Epithelial cell of esophagus (primary cell): ENCODE data around the gene PPFIA3.
A peak's percentile ranks its signal among the peaks of the same experiment; 100 is the strongest.
"Not testable (repeated sequence)": the region's sequence is repeated elsewhere in the genome, so short reads cannot be mapped to it uniquely, and the experiment has no call there.

Source experiments
- DNase-seq: peaks from one replicate; pipeline ENCODE4 v3.0.0; 2010; ENCODE audit warnings: low read depth
- H3K4me3 ChIP-seq: 2 replicates; pipeline ENCODE4 v1.5.1; 2011; ENCODE audit warnings: mild to moderate bottlenecking, low read length, control low read depth
- CTCF ChIP-seq: IDR thresholded peaks from 2 replicates; pipeline ENCODE4 v1.5.1; 2011; ENCODE audit warnings: low read depth, mild to moderate bottlenecking, low read length, control low read depth, inconsistent platforms; ENCODE audit not compliant: insufficient read depth; ENCODE audit errors: missing control alignments

Gene PPFIA3

DNA sequence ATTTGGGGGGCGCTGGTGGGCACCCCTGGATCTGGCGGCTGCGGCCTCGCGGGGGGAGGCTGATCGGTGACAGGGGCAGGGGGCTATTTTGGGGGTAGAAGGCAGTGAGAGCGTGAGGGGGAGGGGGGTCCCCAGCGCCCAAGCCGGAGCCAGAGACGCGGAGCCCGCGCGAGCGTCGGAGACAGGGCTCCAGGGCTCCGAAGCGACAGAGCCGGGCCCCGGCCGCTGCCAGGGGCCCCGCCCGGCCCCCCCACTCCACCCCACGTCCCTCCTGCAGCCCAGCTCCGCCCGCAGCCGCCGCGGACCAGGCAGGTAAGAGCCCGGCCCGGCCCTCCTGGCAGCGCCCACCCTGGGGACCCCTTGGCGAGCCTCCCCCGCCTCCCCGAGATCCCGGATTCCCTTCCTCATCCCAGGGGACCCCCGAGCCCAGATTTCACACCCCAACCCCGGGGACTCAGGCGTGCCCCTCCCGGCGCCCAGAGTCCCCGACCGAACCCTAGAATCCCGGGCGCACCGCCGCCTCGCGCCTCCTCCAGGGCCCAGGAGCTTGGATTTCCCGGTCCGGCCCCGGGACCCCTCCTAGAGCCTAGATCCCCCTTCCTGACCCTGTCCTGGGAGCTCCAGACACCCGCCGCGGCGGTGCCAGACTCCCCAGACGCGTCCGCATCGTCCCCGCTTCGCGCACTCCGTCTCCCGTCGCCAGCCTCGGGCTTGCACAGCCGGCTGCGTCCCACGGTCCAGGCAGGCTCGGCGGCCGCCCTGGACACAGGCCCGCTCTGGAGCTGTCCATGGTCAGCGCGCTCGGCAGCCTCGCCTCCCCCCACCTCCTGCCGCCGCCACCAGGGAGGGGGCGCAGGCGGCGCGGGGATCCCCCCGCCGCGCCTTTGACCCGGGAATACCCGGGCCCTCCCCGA lies at the start of gene PPFIA3:
Gene PPFIA3, plus strand, starts transcription at position 134 of the 914 bp plus-strand sequence. CDS start 8,330 bp downstream, outside the sequence.
- TF ChIP-seq CTCF, result no peak
- DNase-seq, result peak; percentile 60
- peak within 1 kb of the TSS; percentile 75 for H3K4me3 ChIP-seq

GRCh38 chr19:49070416-49070815 lies 48.9 kb upstream of the PPFIA3 start:
- TF ChIP-seq CTCF, result no peak
- DNase-seq, result no peak
- no peak overlapping the region for H3K4me3 ChIP-seq

DNA sequence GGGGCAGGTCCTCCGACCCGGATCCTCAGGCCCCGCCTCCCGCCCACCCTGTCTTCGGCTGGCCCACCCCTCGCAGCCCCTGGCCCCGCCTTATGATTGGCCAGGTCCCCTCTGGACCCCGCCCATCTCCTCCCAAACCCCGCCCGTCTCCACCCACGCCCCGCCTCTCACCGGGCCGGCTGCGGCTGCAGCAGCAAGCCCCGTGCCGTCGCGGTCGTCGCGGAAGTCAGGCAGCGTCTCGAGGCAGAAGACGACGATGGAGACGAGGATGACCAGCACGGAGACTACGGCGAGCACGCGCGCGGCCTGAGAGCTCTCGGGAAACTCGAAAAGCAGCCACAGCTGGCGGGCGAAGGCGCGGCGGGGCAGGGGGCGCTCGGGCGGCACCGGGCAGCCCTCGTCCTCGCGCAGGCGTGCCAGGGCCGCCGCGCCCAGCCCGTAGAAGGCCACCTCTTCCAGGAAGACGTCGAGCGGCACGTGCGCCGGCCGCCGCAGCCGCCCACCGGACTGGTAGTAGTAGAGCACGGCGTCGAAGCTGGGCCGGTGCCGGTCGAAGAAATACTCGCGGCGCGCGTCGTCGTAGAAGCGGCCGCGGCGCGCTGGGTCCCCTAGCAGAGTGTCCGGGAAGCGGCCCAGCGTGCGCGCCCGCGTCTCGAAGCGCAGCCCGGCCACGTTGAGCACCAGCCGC lies 47.3 kb upstream of the PPFIA3 start:
- no peak for DNase-seq
- no peak overlapping the region for H3K4me3 ChIP-seq
- no peak for TF ChIP-seq CTCF

DNA sequence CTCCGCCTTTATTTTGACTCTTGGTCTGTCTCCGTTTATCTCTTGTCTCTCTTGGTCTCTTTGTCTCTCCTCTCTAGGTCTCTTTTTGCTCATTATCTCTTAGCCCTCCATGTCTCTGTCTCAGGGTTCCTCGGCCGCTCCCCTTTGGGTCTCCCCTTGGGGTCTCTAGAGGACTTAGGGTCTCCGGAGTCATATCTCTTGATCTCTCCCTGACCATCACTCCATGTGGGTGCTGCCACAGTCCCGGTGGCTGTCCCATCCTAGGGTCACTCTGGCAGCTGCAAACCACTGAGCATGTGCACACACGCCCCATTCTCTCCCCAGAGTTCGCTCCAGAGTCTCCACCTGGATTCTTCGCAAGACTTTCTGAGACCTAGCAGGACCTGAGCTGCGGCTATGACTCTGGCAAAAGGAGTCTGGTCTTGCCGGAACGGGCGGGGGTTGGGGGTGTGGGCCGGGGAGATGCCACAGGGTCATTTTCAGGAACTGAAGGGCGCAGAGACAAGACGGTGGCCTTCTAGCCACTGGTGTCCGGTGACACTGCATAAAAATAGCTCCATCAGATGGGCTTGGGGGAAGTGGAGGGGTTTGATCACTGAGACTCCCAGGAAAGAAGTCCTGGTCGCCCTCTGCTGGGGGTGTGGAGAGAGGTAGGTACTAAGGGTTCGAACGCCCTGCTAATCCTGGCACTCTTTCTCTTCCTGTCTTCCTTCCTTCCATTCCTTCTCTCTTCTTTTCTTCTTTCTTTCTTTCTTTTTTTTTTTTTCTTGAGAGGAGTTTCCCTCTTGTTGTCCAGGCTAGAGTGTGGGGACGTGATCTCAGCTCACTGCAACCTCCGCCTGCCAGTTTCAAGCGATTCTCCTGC lies 45.6 kb upstream of the PPFIA3 start:
- peak; percentile 39 for DNase-seq

GRCh38 chr19:49074869-49075268 lies 44.5 kb upstream of the PPFIA3 start:
- TF ChIP-seq CTCF, result peak; percentile 57
- not testable (repeated sequence) for H3K4me3 ChIP-seq
- peak; percentile 51 for DNase-seq

More for the DNA sequence above, 45.6 kb upstream of the PPFIA3 start:
- no peak overlapping the region for H3K4me3 ChIP-seq
- TF ChIP-seq CTCF, result peak; percentile 31

- H3K4me3 ChIP-seq, result no peak overlapping the region
- no peak for TF ChIP-seq CTCF
- no peak for DNase-seq
Measured at GRCh38 chr19:49080392-49080791, 39.0 kb upstream of the PPFIA3 start.
